GM23338 (cell line): ENCODE data around the gene PPHLN1.

Experiments
- CTCF ChIP-seq, 2 experiments: fragments of 200-600 bp in 1 of 2; sonication (generic) in 1 of 2; conservative IDR thresholded peaks; 2 replicates each; pipeline versions ENCODE4 v1.5.1 to v1.6.1; 2016 to 2017; ENCODE audit warnings: antibody characterized with exemption in 2 of 2, low read depth in 2 of 2, mild to moderate bottlenecking in 2 of 2, moderate library complexity in 1 of 2
- ETS1 ChIP-seq: IDR thresholded peaks from 2 replicates; pipeline ENCODE4 v1.6.1; 2016; ENCODE audit warnings: antibody characterized with exemption
- EZH2 ChIP-seq: fragments of 200-600 bp; sonication (generic); IDR thresholded peaks from one replicate; pipeline ENCODE4 v1.8.0; 2017; ENCODE audit warnings: antibody characterized with exemption, mild to moderate bottlenecking, low read depth; ENCODE audit not compliant: unreplicated experiment
- JUNB ChIP-seq: IDR thresholded peaks from one replicate; pipeline ENCODE4 v1.6.1; 2016; ENCODE audit warnings: antibody characterized with exemption; ENCODE audit not compliant: unreplicated experiment
- POLR2AphosphoS5 ChIP-seq: IDR thresholded peaks from 2 replicates; pipeline ENCODE4 v1.6.1; 2016; ENCODE audit warnings: antibody characterized with exemption, low read depth
- REST ChIP-seq: IDR thresholded peaks from one replicate; pipeline ENCODE4 v1.6.1; 2018; ENCODE audit warnings: antibody characterized with exemption; ENCODE audit not compliant: unreplicated experiment
- STAT1 ChIP-seq: IDR thresholded peaks from one replicate; pipeline ENCODE4 v1.6.1; 2016; ENCODE audit warnings: antibody characterized with exemption; ENCODE audit not compliant: unreplicated experiment

- no peak for TF ChIP-seq EZH2
- no peak for TF ChIP-seq POLR2AphosphoS5
- TF ChIP-seq CTCF (conservative IDR thresholded peaks at IDR 0.05; ENCODE audit: low read depth in 2 of 2), result no peak
- TF ChIP-seq REST, result no peak
- TF ChIP-seq STAT1, result no peak
- TF ChIP-seq JUNB, result no peak
- TF ChIP-seq ETS1, result no peak
These were observed 44.0 kb downstream of the PPHLN1 start for GRCh38 chr12:42370013-42370412.
